Nephron (organoid): ENCODE data around the gene TCERG1L.

ENCODE experiments used
- H3K27ac Mint-ChIP-seq, 3 experiments: 2 replicates each; pipeline ENCODE4 v1.8.0; 2020; ENCODE audit warnings: mixed read lengths in 3 of 3, mild to moderate bottlenecking in 2 of 3, moderate library complexity in 1 of 3
- H3K27me3 Mint-ChIP-seq: 2 replicates; pipeline ENCODE4 v1.8.0; 2021; ENCODE audit warnings: low read depth, mild to moderate bottlenecking, moderate library complexity, mixed read lengths
- H3K36me3 Mint-ChIP-seq: 2 replicates; pipeline ENCODE4 v1.8.0; 2020; ENCODE audit warnings: low read depth, mixed read lengths
- H3K4me1 Mint-ChIP-seq: 2 replicates; pipeline ENCODE4 v1.8.0; 2020; ENCODE audit warnings: mixed read lengths
- H3K4me3 Mint-ChIP-seq, 3 experiments: 2 replicates each; pipeline ENCODE4 v1.8.0; 2020; ENCODE audit warnings: mild to moderate bottlenecking in 3 of 3, mixed read lengths in 3 of 3, moderate library complexity in 2 of 3
- H3K9me3 Mint-ChIP-seq: 2 replicates; pipeline ENCODE4 v1.8.0; 2020; ENCODE audit warnings: mixed read lengths
- TF ChIP-seq, protein P1 (sequence below), 3 experiments: fragments of 200-600 bp; sonication (generic); IDR thresholded peaks; one replicate each; pipeline ENCODE4 v1.5.0; 2021; ENCODE audit warnings: antibody characterized with exemption in 3 of 3; ENCODE audit not compliant: unreplicated experiment in 3 of 3

The TCERG1L gene

GRCh38 chr10:131320860-131321604 is 9.5 kb upstream of the TCERG1L start:
- Mint-ChIP-seq H3K36me3 (no peaks in the 10 kb centered on the region), H3K27me3 (peaks cover 85% of the 10 kb centered on the region), H3K4me3 (no peak overlapping the region), H3K4me1 (no peaks in the 10 kb centered on the region), H3K27ac (no peak overlapping the region), H3K9me3 (no peaks in the 10 kb centered on the region)
- TF ChIP-seq, protein P1, sequence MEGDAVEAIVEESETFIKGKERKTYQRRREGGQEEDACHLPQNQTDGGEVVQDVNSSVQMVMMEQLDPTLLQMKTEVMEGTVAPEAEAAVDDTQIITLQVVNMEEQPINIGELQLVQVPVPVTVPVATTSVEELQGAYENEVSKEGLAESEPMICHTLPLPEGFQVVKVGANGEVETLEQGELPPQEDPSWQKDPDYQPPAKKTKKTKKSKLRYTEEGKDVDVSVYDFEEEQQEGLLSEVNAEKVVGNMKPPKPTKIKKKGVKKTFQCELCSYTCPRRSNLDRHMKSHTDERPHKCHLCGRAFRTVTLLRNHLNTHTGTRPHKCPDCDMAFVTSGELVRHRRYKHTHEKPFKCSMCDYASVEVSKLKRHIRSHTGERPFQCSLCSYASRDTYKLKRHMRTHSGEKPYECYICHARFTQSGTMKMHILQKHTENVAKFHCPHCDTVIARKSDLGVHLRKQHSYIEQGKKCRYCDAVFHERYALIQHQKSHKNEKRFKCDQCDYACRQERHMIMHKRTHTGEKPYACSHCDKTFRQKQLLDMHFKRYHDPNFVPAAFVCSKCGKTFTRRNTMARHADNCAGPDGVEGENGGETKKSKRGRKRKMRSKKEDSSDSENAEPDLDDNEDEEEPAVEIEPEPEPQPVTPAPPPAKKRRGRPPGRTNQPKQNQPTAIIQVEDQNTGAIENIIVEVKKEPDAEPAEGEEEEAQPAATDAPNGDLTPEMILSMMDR (IDR thresholded peaks at IDR 0.05; ENCODE audit: unreplicated experiment in 3 of 3): no peak

GRCh38 chr10:131318814-131319213 is 7.3 kb upstream of the TCERG1L start:
- Mint-ChIP-seq H3K4me1 (no peaks in the 10 kb centered on the region), H3K27ac (no peak overlapping the region), H3K9me3 (no peaks in the 10 kb centered on the region), H3K36me3 (no peaks in the 10 kb centered on the region), H3K27me3 (peaks cover 87% of the 10 kb centered on the region), H3K4me3 (no peak overlapping the region)
- TF ChIP-seq, protein P1 (IDR thresholded peaks at IDR 0.05; ENCODE audit: unreplicated experiment in 3 of 3): no peak

- no peak overlapping the region for H3K27ac Mint-ChIP-seq
- TF ChIP-seq, protein P1 (IDR thresholded peaks at IDR 0.05; ENCODE audit: unreplicated experiment in 3 of 3): no peak
- no peaks in the 10 kb centered on the region for H3K36me3 Mint-ChIP-seq
- peaks cover under 1% of the 10 kb centered on the region for H3K4me1 Mint-ChIP-seq
- no peaks in the 10 kb centered on the region for H3K9me3 Mint-ChIP-seq
- peaks cover 87% of the 10 kb centered on the region for H3K27me3 Mint-ChIP-seq
- no peak overlapping the region for H3K4me3 Mint-ChIP-seq
Observed at GRCh38 chr10:131318291-131318690, 6.8 kb upstream of the TCERG1L start.

DNA sequence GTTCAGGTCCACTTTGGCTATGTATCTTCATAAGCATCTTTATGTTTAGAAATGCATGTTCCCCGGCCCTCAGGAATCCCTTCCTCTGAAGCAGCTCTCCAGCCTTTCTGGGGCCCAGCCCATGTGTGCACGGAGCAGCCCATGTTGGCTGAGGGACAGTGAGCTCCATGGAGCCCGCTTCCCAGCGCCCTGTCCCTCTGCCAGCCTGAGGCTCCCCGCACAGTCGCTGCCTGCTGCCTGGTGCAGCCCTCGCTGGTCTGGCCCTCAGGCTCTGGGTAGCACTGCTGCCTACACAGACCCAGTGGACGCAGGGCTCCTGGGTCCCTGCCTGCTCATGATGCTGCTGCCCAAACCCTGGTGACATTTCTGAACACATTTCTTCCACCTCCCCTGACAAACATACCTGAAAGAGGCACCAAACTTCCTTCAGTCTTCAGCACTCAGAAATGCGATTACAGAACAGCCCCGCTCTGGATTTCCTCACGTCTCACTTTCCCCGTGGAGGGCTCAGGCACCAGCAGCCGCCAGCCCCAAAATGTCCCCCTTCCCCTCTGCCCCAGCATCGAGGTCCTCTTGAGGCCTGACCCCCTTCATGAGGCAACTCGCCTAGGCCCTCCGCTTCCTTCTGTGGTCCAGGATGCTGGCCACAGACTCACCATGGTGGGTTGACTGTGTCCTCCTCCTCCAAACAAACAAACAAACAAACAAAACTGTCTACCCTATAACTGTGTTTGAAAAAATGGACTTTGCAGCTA is 5.0 kb upstream of the TCERG1L start:
- H3K4me3 Mint-ChIP-seq: no peak overlapping the region
- no peaks in the 10 kb centered on the region for H3K9me3 Mint-ChIP-seq
- no peaks in the 10 kb centered on the region for H3K36me3 Mint-ChIP-seq
- H3K27ac Mint-ChIP-seq: no peak overlapping the region
- H3K27me3 Mint-ChIP-seq: peaks cover 79% of the 10 kb centered on the region
- peaks cover 6% of the 10 kb centered on the region for H3K4me1 Mint-ChIP-seq
- TF ChIP-seq, protein P1 (IDR thresholded peaks at IDR 0.05; ENCODE audit: unreplicated experiment in 3 of 3): no peak

- no peaks in the 10 kb centered on the region for H3K9me3 Mint-ChIP-seq
- TF ChIP-seq, protein P1 (IDR thresholded peaks at IDR 0.05; ENCODE audit: unreplicated experiment in 3 of 3): no peak
- no peak overlapping the region for H3K4me3 Mint-ChIP-seq
- peaks cover 10% of the 10 kb centered on the region for H3K4me1 Mint-ChIP-seq
- H3K27me3 Mint-ChIP-seq: peaks cover 76% of the 10 kb centered on the region
- H3K27ac Mint-ChIP-seq: no peak overlapping the region
- no peaks in the 10 kb centered on the region for H3K36me3 Mint-ChIP-seq
Observed at GRCh38 chr10:131315344-131315743, 3.8 kb upstream of the TCERG1L start.
